K562 (cell line): Measurements from ENCODE around the gene TLCD1. TPM values are rescaled to one million over a fixed set of nuclear protein-coding genes. Genes with fewer than 3 reads are reported as not detected.

Source experiments
- ATAC-seq: fragments of 200-7000 bp; cut with Tn5 transposase; 3 replicates; pipeline ENCODE4 v1.9.1; 2020; ENCODE audit warnings: moderate library complexity
- BruUV-seq: library from RNA; stranded (reverse); fragments of 400-500 nt; replicated peaks from 2 replicates; lab custom pipeline; 2021; lab: Mats Ljungman, UMichigan
- CTCF ChIA-PET: fragments of 300-600 bp; formaldehyde crosslinking; extraction: SDS; loops from one replicate; lab custom pipeline; 2021; ENCODE audit warnings: low intra/inter-chr PET ratio; lab: Yijun Ruan, JAX
- POLR2A ChIA-PET: fragments of 300-600, 350-650 bp; sonication (Branson Sonifier 250); formaldehyde crosslinking; extraction: SDS; loops from one replicate; lab custom pipeline; 2021; ENCODE audit warnings: antibody characterized with exemption, inconsistent platforms; lab: Yijun Ruan, JAX
- DNase-seq, 4 experiments: peaks; one replicate each; pipeline versions ENCODE4 v3.0.0 to v3.0.0-alpha.2; 2011 to 2018; ENCODE audit warnings: low spot score in 3 of 4, mixed read lengths in 3 of 4; ENCODE audit errors: extremely low read depth in 1 of 4
- FAIRE-seq: peaks from 2 replicates; lab custom pipeline; 2011; peaks lifted over from hg19 to GRCh38; lab: Jason Lieb, UNC
- H2AFZ ChIP-seq: 2 replicates; pipeline ENCODE4 v1.6.0; 2011; ENCODE audit warnings: low read depth, low read length, control low read depth, inconsistent platforms
- H3K27ac ChIP-seq: fragments of 200-600 bp; 3 replicates; pipeline ENCODE4 v1.8.0; 2011; ENCODE audit warnings: low read depth, mild to moderate bottlenecking, control low read depth, inconsistent platforms, low read length, moderate library complexity, mixed read lengths; ENCODE audit errors: extremely low read depth
- H3K27me3 ChIP-seq, 2 experiments: fragments of 300-600 bp in 1 of 2; 2 replicates in 1 of 2; 3 replicates in 1 of 2; pipeline versions ENCODE4 v1.6.0 to v1.8.0; 2011; ENCODE audit warnings: inconsistent platforms in 2 of 2, low read length in 2 of 2, mild to moderate bottlenecking in 1 of 2, mixed read lengths in 1 of 2, moderate library complexity in 1 of 2; ENCODE audit not compliant: control insufficient read depth in 2 of 2, insufficient read depth in 2 of 2
- H3K36me3 ChIP-seq: fragments of 300-600 bp; 3 replicates; pipeline ENCODE4 v1.8.0; 2011; ENCODE audit warnings: mild to moderate bottlenecking, low read length, inconsistent platforms; ENCODE audit not compliant: control insufficient read depth, insufficient read depth
- H3K4me1 ChIP-seq, 2 experiments: fragments of 200-600 bp in 1 of 2; replicated peaks in 1 of 2; 2 replicates in 1 of 2; 3 replicates in 1 of 2; pipeline versions ENCODE4 v1.5.1 to v1.8.0; 2011; ENCODE audit warnings: inconsistent platforms in 2 of 2, low read length in 2 of 2, mild to moderate bottlenecking in 1 of 2, mixed read lengths in 1 of 2, moderate library complexity in 1 of 2; ENCODE audit not compliant: control insufficient read depth in 2 of 2, insufficient read depth in 2 of 2
- H3K4me2 ChIP-seq: 2 replicates; pipeline ENCODE4 v1.6.1; 2011; ENCODE audit warnings: low read length, control low read depth, inconsistent platforms, mixed read lengths; ENCODE audit not compliant: insufficient read depth
- H3K4me3 ChIP-seq: fragments of 200-600 bp; sonication (generic), shearing (Covaris generic); 2 replicates; pipeline ENCODE4 v1.5.1; 2016; ENCODE audit warnings: control low read depth, inconsistent platforms
- H3K79me2 ChIP-seq: fragments of 200-600 bp; 3 replicates; pipeline ENCODE4 v1.8.0; 2011; ENCODE audit warnings: low read length, inconsistent platforms; ENCODE audit not compliant: control insufficient read depth, insufficient read depth
- H3K9ac ChIP-seq, 2 experiments: 2 replicates each; pipeline versions ENCODE4 v1.6.0 to v1.6.1; 2011; ENCODE audit warnings: low read depth in 2 of 2, low read length in 2 of 2, control low read depth in 1 of 2, inconsistent platforms in 1 of 2, mild to moderate bottlenecking in 1 of 2, mixed read lengths in 1 of 2; ENCODE audit not compliant: insufficient read depth in 1 of 2
- H3K9me1 ChIP-seq: one replicate; pipeline ENCODE4 v1.6.0; 2011; ENCODE audit warnings: inconsistent platforms, mild to moderate bottlenecking, low read length, moderate library complexity; ENCODE audit not compliant: control insufficient read depth, insufficient read depth
- H3K9me3 ChIP-seq: replicated peaks from 2 replicates; pipeline ENCODE4 v1.5.1; 2011; ENCODE audit warnings: low read depth, low read length, inconsistent platforms; ENCODE audit not compliant: control insufficient read depth, insufficient read depth
- H4K20me1 ChIP-seq: replicated peaks from 2 replicates; pipeline ENCODE4 v1.6.1; 2011; ENCODE audit warnings: low read length, inconsistent platforms, mixed read lengths; ENCODE audit not compliant: control insufficient read depth, insufficient read depth
- SOX6 ChIP-seq: fragments of 450-650 bp; IDR thresholded peaks from 2 replicates; pipeline ENCODE4 v1.6.1; 2014; ENCODE audit warnings: mild to moderate bottlenecking
- WGBS: fragments of 100-300 bp; shearing (Covaris generic); methylation state at CpG from one replicate; pipeline ENCODE4 v1.1.6; 2016; ENCODE audit warnings: low coverage, mixed read lengths; ENCODE audit not compliant: insufficient coverage; ENCODE audit errors: missing lambda C conversion rate; 5-methylcytosine and 5-hydroxymethylcytosine counted together
- in situ Hi-C: fragments of 300-500 bp; cut with MboI; formaldehyde crosslinking; loops from 4 replicates; pipeline ENCODE4 v1.15.0; 2018; ENCODE audit warnings: inconsistent platforms, mixed read lengths
- intact Hi-C: fragments of 100-400 bp; cut with micrococcal nuclease; formaldehyde crosslinking; loops from 2 replicates; pipeline ENCODE4 v1.14.2; 2022
- polyA plus RNA-seq, 8 experiments: library from polyadenylated mRNA; depleted of rRNA in 4 of 8; stranded (reverse) in 5 of 8; unstranded in 3 of 8; fragments of >200 nt; fragmentation: Nextera tagmentation in 2 of 8; fragmentation: Illumina TruSeq in 1 of 8; extraction: Ambion mirVana in 2 of 8; extraction: Trizol in 1 of 8; gene quantifications; 2 replicates each; pipeline versions ENCODE4 v1.2.1 to v1.2.3, GENCODE V29; 2011 to 2014; ENCODE audit warnings: inconsistent platforms in 1 of 8, missing spikeins in 1 of 8
- total RNA-seq, 7 experiments: library from RNA; depleted of rRNA in 6 of 7; stranded (reverse); fragments of >200 nt in 6 of 7; fragmentation: Illumina TruSeq in 2 of 7; extraction: Trizol in 2 of 7; gene quantifications; 2 replicates each; pipeline versions ENCODE4 v1.2.1 to v1.2.3, GENCODE V29; 2011 to 2021; ENCODE audit warnings: low replicate concordance in 1 of 7
- TF ChIP-seq, protein P1 (sequence below), 2 experiments: fragments of 450-650 bp; conservative IDR thresholded peaks; 2 replicates each; pipeline ENCODE4 v1.6.1; 2017; ENCODE audit warnings: mild to moderate bottlenecking in 2 of 2, moderate library complexity in 2 of 2
- TF ChIP-seq, protein P2 (sequence below): IDR thresholded peaks from 2 replicates; pipeline ENCODE4 v1.6.1; 2016; ENCODE audit warnings: missing genetic modification characterization, missing compliant biosample characterization

Gene TLCD1
- total and polyA plus RNA-seq, 9 of the 15 experiments (the other 6 are each of a cell fraction or from before 2014, with no cell fraction given) = 6.8 to 37.7 (median 21.7) TPM

DNA sequence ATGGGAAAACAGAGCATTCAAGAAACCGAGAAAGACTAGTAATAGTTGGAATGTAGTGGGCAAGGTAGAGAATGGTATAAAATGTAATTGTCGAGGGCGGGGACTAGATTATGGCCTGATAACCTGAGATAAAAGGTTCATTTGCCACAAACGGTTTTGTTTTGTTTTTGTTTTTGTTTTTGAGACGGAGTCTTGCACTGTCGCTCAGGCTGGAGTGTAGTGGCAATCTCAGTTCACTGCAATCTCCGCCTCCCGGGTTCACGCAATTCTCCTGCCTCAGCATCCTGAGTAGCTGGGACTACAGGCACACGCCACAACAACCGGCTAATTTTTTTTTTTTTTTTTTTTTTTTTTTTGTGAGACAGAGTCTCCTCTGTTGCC, 3.9 kb upstream of the TLCD1 start:
- no peak for TF ChIP-seq SOX6
- TF ChIP-seq, protein P1, sequence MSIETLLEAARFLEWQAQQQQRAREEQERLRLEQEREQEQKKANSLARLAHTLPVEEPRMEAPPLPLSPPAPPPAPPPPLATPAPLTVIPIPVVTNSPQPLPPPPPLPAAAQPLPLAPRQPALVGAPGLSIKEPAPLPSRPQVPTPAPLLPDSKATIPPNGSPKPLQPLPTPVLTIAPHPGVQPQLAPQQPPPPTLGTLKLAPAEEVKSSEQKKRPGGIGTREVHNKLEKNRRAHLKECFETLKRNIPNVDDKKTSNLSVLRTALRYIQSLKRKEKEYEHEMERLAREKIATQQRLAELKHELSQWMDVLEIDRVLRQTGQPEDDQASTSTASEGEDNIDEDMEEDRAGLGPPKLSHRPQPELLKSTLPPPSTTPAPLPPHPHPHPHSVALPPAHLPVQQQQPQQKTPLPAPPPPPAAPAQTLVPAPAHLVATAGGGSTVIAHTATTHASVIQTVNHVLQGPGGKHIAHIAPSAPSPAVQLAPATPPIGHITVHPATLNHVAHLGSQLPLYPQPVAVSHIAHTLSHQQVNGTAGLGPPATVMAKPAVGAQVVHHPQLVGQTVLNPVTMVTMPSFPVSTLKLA (conservative IDR thresholded peaks at IDR 0.05) = no peak
- TF ChIP-seq, protein P2, sequence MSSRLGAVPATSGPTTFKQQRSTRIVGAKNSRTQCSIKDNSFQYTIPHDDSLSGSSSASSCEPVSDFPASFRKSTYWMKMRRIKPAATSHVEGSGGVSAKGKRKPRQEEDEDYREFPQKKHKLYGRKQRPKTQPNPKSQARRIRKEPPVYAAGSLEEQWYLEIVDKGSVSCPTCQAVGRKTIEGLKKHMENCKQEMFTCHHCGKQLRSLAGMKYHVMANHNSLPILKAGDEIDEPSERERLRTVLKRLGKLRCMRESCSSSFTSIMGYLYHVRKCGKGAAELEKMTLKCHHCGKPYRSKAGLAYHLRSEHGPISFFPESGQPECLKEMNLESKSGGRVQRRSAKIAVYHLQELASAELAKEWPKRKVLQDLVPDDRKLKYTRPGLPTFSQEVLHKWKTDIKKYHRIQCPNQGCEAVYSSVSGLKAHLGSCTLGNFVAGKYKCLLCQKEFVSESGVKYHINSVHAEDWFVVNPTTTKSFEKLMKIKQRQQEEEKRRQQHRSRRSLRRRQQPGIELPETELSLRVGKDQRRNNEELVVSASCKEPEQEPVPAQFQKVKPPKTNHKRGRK = no peak
- DNase-seq (no peak), FAIRE-seq (no peak), ATAC-seq (no peak)
- Histone ChIP-seq H3K79me2 (peaks cover 21% of the 10 kb centered on the region), H3K27me3 (no peaks in the 10 kb centered on the region), H3K4me1 (peaks cover 34 to 65% of the 10 kb centered on the region in 2 experiments), H3K27ac (no peak overlapping the region), H3K36me3 (peaks cover 16% of the 10 kb centered on the region), H2AFZ (no peak overlapping the region), H3K9ac (no peak overlapping the region), H4K20me1 (peaks cover 5% of the 10 kb centered on the region; the same call in 1 of the 2 replicates), H3K4me2 (no peak overlapping the region), H3K4me3 (no peak overlapping the region), H3K9me3 (no peaks in the 10 kb centered on the region), H3K9me1 (no peaks in the 10 kb centered on the region)
- ChIA-PET CTCF (interaction anchor here (0.8 kb wide), 1 partner anchor 21 kb away, joined by 3 read pairs; no protein-coding TSS in a partner anchor), POLR2A (interaction anchor here (0.7 to 11.1 kb wide), 2 partner anchors 14 to 17 kb away, joined by 3 to 367 read pairs; partner anchors contain the start of gene TRAF4)
- no TSS peak for BruUV-seq
- intact Hi-C loops = loop anchor here (5.0 to 10.0 kb wide), 5 partner anchors 82 to 385 kb away; partner anchors contain the start of gene SPAG5
- in situ Hi-C loops = no loop called here
- 71% methylated on average over 11 of the region's 11 CpGs for WGBS
